Hindlimb muscle (tissue), 1 donor: ENCODE results near the gene MED1. TPM values are rescaled to one million over a fixed set of nuclear protein-coding genes. Genes with fewer than 3 reads are reported as not detected.
"Not testable (repeated sequence)": the region's sequence is repeated elsewhere in the genome, so short reads cannot be mapped to it uniquely, and the experiment has no call there.

Source experiments
- DNase-seq: peaks from one replicate; pipeline ENCODE4 v3.0.0-alpha.2; 2013
- polyA plus RNA-seq: library from polyadenylated mRNA; unstranded; fragments of 120-200 nt; gene quantifications from one replicate; pipeline ENCODE4 v1.2.1, GENCODE V29; 2013; ENCODE audit not compliant: insufficient read length

The MED1 gene, protein sequence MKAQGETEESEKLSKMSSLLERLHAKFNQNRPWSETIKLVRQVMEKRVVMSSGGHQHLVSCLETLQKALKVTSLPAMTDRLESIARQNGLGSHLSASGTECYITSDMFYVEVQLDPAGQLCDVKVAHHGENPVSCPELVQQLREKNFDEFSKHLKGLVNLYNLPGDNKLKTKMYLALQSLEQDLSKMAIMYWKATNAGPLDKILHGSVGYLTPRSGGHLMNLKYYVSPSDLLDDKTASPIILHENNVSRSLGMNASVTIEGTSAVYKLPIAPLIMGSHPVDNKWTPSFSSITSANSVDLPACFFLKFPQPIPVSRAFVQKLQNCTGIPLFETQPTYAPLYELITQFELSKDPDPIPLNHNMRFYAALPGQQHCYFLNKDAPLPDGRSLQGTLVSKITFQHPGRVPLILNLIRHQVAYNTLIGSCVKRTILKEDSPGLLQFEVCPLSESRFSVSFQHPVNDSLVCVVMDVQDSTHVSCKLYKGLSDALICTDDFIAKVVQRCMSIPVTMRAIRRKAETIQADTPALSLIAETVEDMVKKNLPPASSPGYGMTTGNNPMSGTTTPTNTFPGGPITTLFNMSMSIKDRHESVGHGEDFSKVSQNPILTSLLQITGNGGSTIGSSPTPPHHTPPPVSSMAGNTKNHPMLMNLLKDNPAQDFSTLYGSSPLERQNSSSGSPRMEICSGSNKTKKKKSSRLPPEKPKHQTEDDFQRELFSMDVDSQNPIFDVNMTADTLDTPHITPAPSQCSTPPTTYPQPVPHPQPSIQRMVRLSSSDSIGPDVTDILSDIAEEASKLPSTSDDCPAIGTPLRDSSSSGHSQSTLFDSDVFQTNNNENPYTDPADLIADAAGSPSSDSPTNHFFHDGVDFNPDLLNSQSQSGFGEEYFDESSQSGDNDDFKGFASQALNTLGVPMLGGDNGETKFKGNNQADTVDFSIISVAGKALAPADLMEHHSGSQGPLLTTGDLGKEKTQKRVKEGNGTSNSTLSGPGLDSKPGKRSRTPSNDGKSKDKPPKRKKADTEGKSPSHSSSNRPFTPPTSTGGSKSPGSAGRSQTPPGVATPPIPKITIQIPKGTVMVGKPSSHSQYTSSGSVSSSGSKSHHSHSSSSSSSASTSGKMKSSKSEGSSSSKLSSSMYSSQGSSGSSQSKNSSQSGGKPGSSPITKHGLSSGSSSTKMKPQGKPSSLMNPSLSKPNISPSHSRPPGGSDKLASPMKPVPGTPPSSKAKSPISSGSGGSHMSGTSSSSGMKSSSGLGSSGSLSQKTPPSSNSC (N-terminal part only)
- polyA plus RNA-seq = 27.0 TPM

- peak; percentile 98 for DNase-seq
Measured at GRCh38 chr17:39450847-39451581, at the start of gene MED1. Gene MED1, minus strand, starts transcription at chr17:39451263. Its CDS starts 201 bp downstream, at chr17:39451062.

- DNase-seq = not testable (repeated sequence)
Measured at GRCh38 chr17:39496921-39497320, 45.9 kb upstream of the MED1 start.

GRCh38 chr17:39487946-39488345 is 36.9 kb upstream of the MED1 start:
- DNase-seq = no peak

DNA sequence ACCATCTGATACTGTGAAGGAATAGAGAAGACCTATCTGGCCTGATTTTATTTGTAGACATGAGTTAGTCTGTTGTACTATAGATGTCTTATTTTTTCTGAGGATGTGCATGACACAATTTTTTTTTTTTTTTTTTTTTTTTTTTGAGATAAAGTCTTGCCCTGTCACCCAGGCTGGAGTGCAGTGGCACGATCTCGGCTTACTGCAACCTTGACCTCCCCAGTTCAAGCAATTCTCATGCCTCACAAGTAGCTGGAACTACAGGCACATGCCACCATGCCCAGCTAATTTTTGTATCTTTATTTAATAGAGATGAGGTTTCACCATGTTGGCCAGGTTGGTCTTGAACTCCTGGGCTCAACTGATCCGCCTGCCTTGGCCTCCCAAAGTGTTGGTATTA is 36.4 kb upstream of the MED1 start:
- not testable (repeated sequence) for DNase-seq

GRCh38 chr17:39486242-39486641 is 35.2 kb upstream of the MED1 start:
- no peak for DNase-seq

GRCh38 chr17:39485555-39485954 is 34.5 kb upstream of the MED1 start:
- DNase-seq = no peak

DNA sequence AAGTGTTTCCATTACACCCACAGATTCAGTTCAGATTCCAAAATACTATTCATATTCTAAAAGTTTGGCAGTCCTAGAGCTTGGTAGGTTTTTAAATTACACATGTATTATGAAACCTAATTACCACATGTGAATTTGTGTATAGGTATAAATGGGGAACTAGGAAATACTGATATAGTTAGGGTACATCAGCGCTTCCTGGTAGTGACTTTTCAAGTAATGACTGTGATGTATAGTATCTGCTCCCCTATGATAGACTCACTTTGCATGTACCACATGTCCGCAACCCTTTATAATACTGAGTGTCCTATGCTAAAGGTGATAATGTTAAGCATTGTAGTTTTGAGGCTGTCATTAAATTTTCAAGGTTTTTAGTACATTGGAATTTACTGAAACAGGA is 33.1 kb upstream of the MED1 start:
- no peak for DNase-seq

GRCh38 chr17:39483506-39483905 is 32.4 kb upstream of the MED1 start:
- no peak for DNase-seq

GRCh38 chr17:39479631-39480030 is 28.6 kb upstream of the MED1 start:
- DNase-seq = not testable (repeated sequence)

DNA sequence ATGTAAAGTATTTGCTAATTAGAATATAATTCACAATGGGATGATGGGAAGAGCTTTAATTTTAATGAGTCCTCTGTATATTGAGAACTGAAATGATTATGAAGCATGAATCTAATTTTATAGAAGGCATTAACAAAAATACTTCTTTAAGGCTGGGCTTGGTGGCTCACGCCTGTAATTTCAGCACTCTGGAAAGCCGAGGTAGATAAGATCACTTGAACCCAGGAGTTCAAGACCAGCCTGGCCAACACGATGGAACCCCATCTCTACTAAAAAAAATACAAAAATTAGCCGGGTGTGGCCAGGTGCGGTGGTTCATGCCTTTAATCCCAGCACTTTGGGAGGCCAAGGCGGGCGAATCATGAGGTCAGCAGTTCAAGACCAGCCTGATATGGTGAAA is 22.2 kb upstream of the MED1 start:
- no peak for DNase-seq

DNA sequence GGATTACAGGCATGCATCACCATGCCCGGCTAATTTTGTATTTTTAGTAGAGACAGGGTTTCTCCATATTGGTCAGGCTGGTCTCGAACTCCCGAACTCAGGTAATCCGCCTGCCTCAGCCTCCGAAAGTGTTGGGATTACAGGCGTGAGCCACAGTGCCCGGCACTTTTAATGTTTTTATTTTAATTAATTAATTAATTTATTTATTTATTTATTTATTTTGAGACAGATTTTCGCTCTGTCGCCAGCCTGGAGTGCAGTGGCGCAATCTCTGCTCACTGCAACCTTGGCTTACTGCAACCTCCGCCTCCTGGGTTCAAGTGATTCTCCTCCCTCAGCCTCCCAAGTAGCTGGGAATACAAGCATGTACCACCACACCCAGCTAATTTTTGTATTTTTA is 17.5 kb upstream of the MED1 start:
- not testable (repeated sequence) for DNase-seq

DNA sequence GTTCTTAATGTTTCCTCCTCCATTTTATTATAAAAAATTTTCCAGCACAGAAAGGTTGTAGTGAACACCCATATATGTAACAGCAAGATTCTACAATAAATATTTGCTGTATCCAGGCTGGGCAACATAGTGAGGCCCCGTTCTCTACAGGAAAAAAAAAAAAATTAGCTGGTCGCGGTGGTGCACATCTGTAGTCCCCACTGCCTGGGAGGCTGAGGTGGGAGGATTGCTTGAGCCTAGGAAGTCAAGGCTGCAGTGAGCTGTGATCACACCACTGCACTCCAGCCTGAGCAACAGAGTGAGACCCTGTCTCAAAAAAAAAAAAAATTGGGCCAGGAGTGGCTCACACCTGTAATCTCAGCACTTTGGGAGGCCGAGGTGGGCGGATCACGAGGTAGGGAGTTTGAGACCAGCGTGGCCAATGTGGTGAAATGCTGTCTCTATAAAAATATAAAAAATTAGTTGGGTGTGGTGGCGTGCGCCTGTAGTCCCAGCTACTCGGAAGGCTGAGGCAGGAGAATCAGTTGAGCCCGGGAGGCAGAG is 13.6 kb upstream of the MED1 start:
- DNase-seq = not testable (repeated sequence)

- DNase-seq = peak; percentile 16
Measured at GRCh38 chr17:39462631-39463375, 11.7 kb upstream of the MED1 start.

- DNase-seq = peak; percentile 78
Measured at GRCh38 chr17:39461926-39462569, 11.0 kb upstream of the MED1 start.

- peak; percentile 99 for DNase-seq
Measured at GRCh38 chr17:39461113-39461925, 10.3 kb upstream of the MED1 start, which contains the start of gene CDK12. Gene CDK12, plus strand, starts transcription at chr17:39461486. Its CDS starts 586 bp downstream, at chr17:39462072.

- no peak for DNase-seq
Measured at GRCh38 chr17:39455919-39456318, 4.9 kb upstream of the MED1 start.

DNA sequence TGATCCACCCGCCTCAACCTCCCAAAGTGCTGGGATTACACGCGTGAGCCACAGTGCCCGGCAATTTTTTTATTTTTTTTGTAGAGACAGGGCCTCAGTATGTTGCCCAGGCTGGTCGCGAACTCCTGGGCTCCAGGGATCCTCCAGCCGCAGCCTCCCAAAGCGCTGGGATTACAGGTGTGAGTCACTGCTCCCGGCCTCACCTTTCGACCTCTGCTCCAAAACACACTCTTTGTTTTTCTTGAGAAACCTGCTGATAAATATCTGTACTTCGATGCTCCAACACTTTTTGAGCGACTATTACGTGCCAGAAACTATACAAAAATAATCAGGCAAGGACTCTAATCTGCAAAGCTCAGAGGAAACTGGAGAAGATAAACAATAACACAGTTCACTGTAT is 1.0 kb downstream of the MED1 start:
- DNase-seq = no peak

DNA sequence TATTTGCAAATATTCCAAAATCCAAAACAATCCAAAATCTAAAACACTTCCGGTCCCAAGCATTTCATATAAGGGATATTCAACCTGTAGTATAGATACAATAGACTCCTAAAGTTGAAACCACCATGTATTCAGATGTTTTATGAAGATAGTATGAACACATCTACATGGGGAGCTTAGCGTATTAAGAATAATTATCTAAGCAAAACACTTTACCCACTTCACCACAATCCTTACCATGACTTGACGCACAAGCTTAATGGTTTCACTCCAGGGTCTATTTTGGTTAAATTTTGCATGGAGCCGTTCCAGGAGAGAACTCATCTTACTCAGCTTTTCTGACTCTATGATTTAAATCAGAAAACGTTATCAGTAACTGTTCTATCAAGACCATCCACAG is 3.5 kb downstream of the MED1 start:
- no peak for DNase-seq

- DNase-seq = no peak
Measured at GRCh38 chr17:39443326-39443725, 7.7 kb downstream of the MED1 start.
